Activated CD8-positive, alpha-beta memory T cell treated with anti-CD3 and anti-CD28 coated beads for 1 hour (primary cell): Measurements from ENCODE around the gene B9D1.
A peak's percentile ranks its signal among the peaks of the same experiment; 100 is the strongest.

Source experiments
- DNase-seq, 2 donors: peaks; one replicate each; pipeline ENCODE4 v3.0.0-alpha.2; 2020; ENCODE audit warnings: low read depth in 1 of 2; ENCODE audit errors: extremely low read depth in 1 of 2

B9D1 gene

GRCh38 chr17:19362277-19363113, at the start of gene B9D1:
TSS of gene B9D1 (minus strand) at chr17:19362723. CDS start at chr17:19362569, 154 bp downstream.
- DNase-seq = peak; percentile 71 to 91

- DNase-seq = no peak
Observed at GRCh38 chr17:19411631-19412030, 49.1 kb upstream of the B9D1 start.

GRCh38 chr17:19410875-19411620, 48.5 kb upstream of the B9D1 start, which contains the start of gene RNF112:
TSS of gene RNF112 (plus strand) at chr17:19411232. CDS start at chr17:19411409, 177 bp downstream.
- DNase-seq = no peak

GRCh38 chr17:19410091-19410490, 47.6 kb upstream of the B9D1 start:
- DNase-seq = no peak

GRCh38 chr17:19409509-19409908, 47.0 kb upstream of the B9D1 start:
- no peak for DNase-seq

GRCh38 chr17:19409066-19409465, 46.5 kb upstream of the B9D1 start:
- DNase-seq = no peak

- no peak for DNase-seq
Observed at GRCh38 chr17:19408346-19408710, 45.8 kb upstream of the B9D1 start.

GRCh38 chr17:19407601-19408345, 45.2 kb upstream of the B9D1 start:
- DNase-seq = no peak

GRCh38 chr17:19405114-19405513, 42.6 kb upstream of the B9D1 start:
- no peak for DNase-seq

- DNase-seq = no peak
Observed at GRCh38 chr17:19404264-19404663, 41.7 kb upstream of the B9D1 start.

GRCh38 chr17:19403021-19403420, 40.5 kb upstream of the B9D1 start:
- no peak for DNase-seq

- DNase-seq = no peak
Observed at GRCh38 chr17:19402171-19402570, 39.6 kb upstream of the B9D1 start.

GRCh38 chr17:19401321-19402010, 38.9 kb upstream of the B9D1 start:
- DNase-seq = no peak

GRCh38 chr17:19399750-19400450, 37.4 kb upstream of the B9D1 start:
- DNase-seq = no peak

GRCh38 chr17:19398301-19399181, 36.0 kb upstream of the B9D1 start:
- no peak for DNase-seq

GRCh38 chr17:19397556-19398041, 35.1 kb upstream of the B9D1 start:
- no peak for DNase-seq

GRCh38 chr17:19392303-19392702, 29.8 kb upstream of the B9D1 start:
- no peak for DNase-seq

GRCh38 chr17:19391432-19391831, 28.9 kb upstream of the B9D1 start:
- no peak for DNase-seq

GRCh38 chr17:19390951-19391350, 28.4 kb upstream of the B9D1 start:
- no peak for DNase-seq
